ENCODE results near the gene YBX3. TPM values are rescaled to one million over a fixed set of nuclear protein-coding genes. Genes with fewer than 3 reads are reported as not detected.

YBX3 gene
- total and polyA plus RNA-seq, 9 donors = 193 to 404 (median 275) TPM

GRCh38 chr12:10741845-10742244 is 18.7 kb upstream of the YBX3 start:
- no peak overlapping the region for H3K4me3 ChIP-seq
- H3K27me3 ChIP-seq = no peaks in the 10 kb centered on the region
- no peak for DNase-seq
- H3K36me3 ChIP-seq = no peaks in the 10 kb centered on the region
- no peaks in the 10 kb centered on the region for H3K9me3 ChIP-seq
- TF ChIP-seq EP300 (IDR thresholded peaks at IDR 0.05) (no peak), POLR2A (IDR thresholded peaks at IDR 0.05) (no peak), CTCF (IDR thresholded peaks at IDR 0.05) (no peak)
- H3K4me1 ChIP-seq (ENCODE audit: insufficient read depth) = no peaks in the 10 kb centered on the region
- H3K27ac ChIP-seq = no peak overlapping the region
- intact Hi-C loops (cut with DNase I) = no loop called here

DNA sequence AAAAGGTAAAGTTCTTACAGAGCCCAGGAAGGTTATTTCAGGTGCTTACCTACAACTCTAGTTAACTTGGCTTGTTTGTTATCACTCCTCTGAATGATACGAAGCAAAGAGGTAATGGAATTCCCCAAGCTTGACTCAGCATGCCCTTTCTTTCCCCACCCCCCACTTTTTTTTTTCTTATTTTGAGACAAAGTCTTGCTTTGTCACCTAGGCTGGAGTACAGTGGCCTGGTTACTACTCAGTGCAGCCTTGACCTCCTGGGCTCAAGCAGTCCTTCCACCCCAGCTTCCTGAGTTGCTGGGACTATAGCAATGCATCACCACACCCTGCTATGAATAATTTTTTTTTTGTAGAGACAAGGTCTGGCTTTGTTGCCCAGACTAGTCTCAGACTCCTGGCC is 17.1 kb upstream of the YBX3 start:
- H3K36me3 ChIP-seq = no peaks in the 10 kb centered on the region
- no peaks in the 10 kb centered on the region for H3K9me3 ChIP-seq
- no peak overlapping the region for H3K4me3 ChIP-seq
- 58 to 73% (median 70%) methylated on average over 1 of the region's 1 CpG for WGBS, 3 donors
- no peaks in the 10 kb centered on the region for H3K27me3 ChIP-seq
- no peak for DNase-seq
- H3K27ac ChIP-seq = no peak overlapping the region
- TF ChIP-seq EP300 (IDR thresholded peaks at IDR 0.05) (no peak), CTCF (IDR thresholded peaks at IDR 0.05) (no peak), POLR2A (IDR thresholded peaks at IDR 0.05) (no peak)
- no peaks in the 10 kb centered on the region for H3K4me1 ChIP-seq (ENCODE audit: insufficient read depth)
- intact Hi-C loops (cut with DNase I) = no loop called here

- intact Hi-C loops (cut with DNase I) = loop anchor here in 1 of 4 donors (10.0 kb wide), 1 partner anchor 505 kb away; no protein-coding TSS in a partner anchor
- DNase-seq = no peak
- no peak for TF ChIP-seq EP300 (IDR thresholded peaks at IDR 0.05)
- TF ChIP-seq POLR2A (IDR thresholded peaks at IDR 0.05) = no peak
- TF ChIP-seq CTCF (IDR thresholded peaks at IDR 0.05) = no peak
These were observed 16.3 kb upstream of the YBX3 start for GRCh38 chr12:10739157-10740118.

DNA sequence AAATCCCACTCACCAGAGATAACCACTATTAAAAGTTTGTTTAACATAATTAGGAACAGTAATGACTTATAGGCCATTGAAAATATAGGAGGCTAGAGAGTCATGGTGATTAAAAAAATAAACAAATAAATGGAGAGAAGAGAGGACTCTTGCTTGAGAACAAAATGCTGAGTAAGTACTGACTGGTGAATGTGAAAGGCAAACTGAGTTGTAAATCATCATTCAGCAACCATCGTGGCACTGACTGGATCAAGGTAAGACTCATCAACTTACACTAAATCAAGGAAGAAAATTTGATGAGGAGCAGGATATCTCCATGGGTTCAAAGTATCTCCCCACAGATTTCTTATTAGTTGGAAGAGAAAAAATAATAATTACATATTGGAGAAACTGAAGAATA is 14.1 kb upstream of the YBX3 start:
- Histone ChIP-seq H3K4me3 (no peak overlapping the region), H3K27me3 (no peaks in the 10 kb centered on the region), H3K36me3 (no peaks in the 10 kb centered on the region), H3K9me3 (no peaks in the 10 kb centered on the region), H3K27ac (no peak overlapping the region), H3K4me1 (ENCODE audit: insufficient read depth) (no peaks in the 10 kb centered on the region)
- 73 to 75% (median 73%) methylated on average over 1 of the region's 1 CpG for WGBS, 3 donors
- no peak for TF ChIP-seq POLR2A (IDR thresholded peaks at IDR 0.05)
- intact Hi-C loops (cut with DNase I) = loop anchor here in 1 of 4 donors (10.0 kb wide), 1 partner anchor 502 kb away; no protein-coding TSS in a partner anchor
- DNase-seq = no peak

More at GRCh38 chr12:10739157-10740118, 16.3 kb upstream of the YBX3 start:
- H3K9me3 ChIP-seq = no peaks in the 10 kb centered on the region
- H3K4me3 ChIP-seq = no peak overlapping the region
- no peak overlapping the region for H3K27ac ChIP-seq
- WGBS, 3 donors = 83 to 86% (median 86%) methylated on average over 8 of the region's 8 CpGs
- no peaks in the 10 kb centered on the region for H3K4me1 ChIP-seq (ENCODE audit: insufficient read depth)
- no peaks in the 10 kb centered on the region for H3K36me3 ChIP-seq
- H3K27me3 ChIP-seq = no peaks in the 10 kb centered on the region

DNA sequence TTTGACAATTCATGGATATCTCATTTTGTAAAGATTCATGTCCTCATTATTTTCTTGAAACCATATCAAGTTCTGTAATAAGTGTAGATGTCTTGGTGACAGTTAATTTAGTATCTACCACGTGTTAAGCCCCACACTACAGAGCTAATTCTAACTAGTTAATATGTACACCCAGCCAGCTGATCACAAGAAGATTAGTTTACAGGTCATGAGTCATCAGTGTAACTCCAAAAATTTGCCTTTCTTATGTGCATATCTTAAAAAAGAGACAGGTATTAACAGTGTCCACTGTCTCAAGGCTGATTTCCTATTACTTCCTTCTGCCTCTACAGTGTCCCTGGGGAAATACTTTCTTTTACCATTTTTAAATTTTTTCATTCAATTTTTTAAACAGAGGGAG is 13.3 kb upstream of the YBX3 start:
- no peak for TF ChIP-seq EP300 (IDR thresholded peaks at IDR 0.05)
- TF ChIP-seq CTCF (IDR thresholded peaks at IDR 0.05) = no peak
- TF ChIP-seq POLR2A (IDR thresholded peaks at IDR 0.05) = no peak
- H3K9me3 ChIP-seq = no peaks in the 10 kb centered on the region
- H3K4me3 ChIP-seq = no peak overlapping the region
- 56 to 65% (median 59%) methylated on average over 1 of the region's 1 CpG for WGBS, 3 donors
- no peaks in the 10 kb centered on the region for H3K27me3 ChIP-seq
- no peak for DNase-seq
- no peak overlapping the region for H3K27ac ChIP-seq
- no peaks in the 10 kb centered on the region for H3K4me1 ChIP-seq (ENCODE audit: insufficient read depth)
- intact Hi-C loops (cut with DNase I) = loop anchor here in 1 of 4 donors (10.0 kb wide), 1 partner anchor 502 kb away; no protein-coding TSS in a partner anchor
- H3K36me3 ChIP-seq = no peaks in the 10 kb centered on the region
